ENCODE data around the gene COL1A1.

- TF ChIP-seq, protein P1, sequence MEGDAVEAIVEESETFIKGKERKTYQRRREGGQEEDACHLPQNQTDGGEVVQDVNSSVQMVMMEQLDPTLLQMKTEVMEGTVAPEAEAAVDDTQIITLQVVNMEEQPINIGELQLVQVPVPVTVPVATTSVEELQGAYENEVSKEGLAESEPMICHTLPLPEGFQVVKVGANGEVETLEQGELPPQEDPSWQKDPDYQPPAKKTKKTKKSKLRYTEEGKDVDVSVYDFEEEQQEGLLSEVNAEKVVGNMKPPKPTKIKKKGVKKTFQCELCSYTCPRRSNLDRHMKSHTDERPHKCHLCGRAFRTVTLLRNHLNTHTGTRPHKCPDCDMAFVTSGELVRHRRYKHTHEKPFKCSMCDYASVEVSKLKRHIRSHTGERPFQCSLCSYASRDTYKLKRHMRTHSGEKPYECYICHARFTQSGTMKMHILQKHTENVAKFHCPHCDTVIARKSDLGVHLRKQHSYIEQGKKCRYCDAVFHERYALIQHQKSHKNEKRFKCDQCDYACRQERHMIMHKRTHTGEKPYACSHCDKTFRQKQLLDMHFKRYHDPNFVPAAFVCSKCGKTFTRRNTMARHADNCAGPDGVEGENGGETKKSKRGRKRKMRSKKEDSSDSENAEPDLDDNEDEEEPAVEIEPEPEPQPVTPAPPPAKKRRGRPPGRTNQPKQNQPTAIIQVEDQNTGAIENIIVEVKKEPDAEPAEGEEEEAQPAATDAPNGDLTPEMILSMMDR (IDR thresholded peaks at IDR 0.05; ENCODE audit: low read length): peak; percentile 77
- no peak for TF ChIP-seq EZH2 (IDR thresholded peaks at IDR 0.05; ENCODE audit: borderline replicate concordance, low read length)
Observed at GRCh38 chr17:50139950-50140885, 61.2 kb downstream of the COL1A1 start.

Data from OCI-LY1 (cell line).